Stimulated activated CD4-positive, alpha-beta T cell treated with anti-CD3 and anti-CD28 coated beads, Interleukin-2, amount 100 ng/mL, for 48 hours (primary cell): ENCODE results near the gene MAP6.

Source experiments
- DNase-seq, 2 donors: peaks; one replicate each; pipeline ENCODE4 v3.0.0-alpha.2; 2020

MAP6 gene

GRCh38 chr11:75565916-75566762, 102.7 kb downstream of the MAP6 start:
- DNase-seq, result no peak

- DNase-seq, result no peak
These were observed 103.5 kb downstream of the MAP6 start for GRCh38 chr11:75565221-75565814.

GRCh38 chr11:75563978-75564552, 104.8 kb downstream of the MAP6 start:
- no peak for DNase-seq

- no peak for DNase-seq
These were observed 105.3 kb downstream of the MAP6 start for GRCh38 chr11:75563501-75563977.

GRCh38 chr11:75562836-75563484, 105.9 kb downstream of the MAP6 start:
- no peak for DNase-seq

- peak; percentile 64 to 69 for DNase-seq
These were observed 106.6 kb downstream of the MAP6 start, which contains the start of gene SERPINH1 for GRCh38 chr11:75562048-75562835. Gene SERPINH1 (plus strand): TSS chr11:75562253. CDS start chr11:75566350, 4,097 bp downstream.

- no peak for DNase-seq
These were observed 107.3 kb downstream of the MAP6 start for GRCh38 chr11:75561426-75562047.

GRCh38 chr11:75560644-75561043, 108.2 kb downstream of the MAP6 start:
- no peak for DNase-seq

- DNase-seq, result no peak
These were observed 109.6 kb downstream of the MAP6 start for GRCh38 chr11:75558939-75559843.

GRCh38 chr11:75557666-75558494, 111.0 kb downstream of the MAP6 start:
- no peak for DNase-seq

GRCh38 chr11:75556275-75556674, 112.6 kb downstream of the MAP6 start:
- DNase-seq, result no peak

GRCh38 chr11:75555079-75555811, 113.6 kb downstream of the MAP6 start:
- DNase-seq, result no peak

- no peak for DNase-seq
These were observed 114.4 kb downstream of the MAP6 start for GRCh38 chr11:75554258-75555022.

- DNase-seq, result no peak
These were observed 115.0 kb downstream of the MAP6 start for GRCh38 chr11:75553889-75554257.

- DNase-seq, result no peak
These were observed 115.7 kb downstream of the MAP6 start for GRCh38 chr11:75553182-75553581.

- DNase-seq, result no peak
These were observed 119.4 kb downstream of the MAP6 start for GRCh38 chr11:75549370-75549958.

- no peak for DNase-seq
These were observed 120.1 kb downstream of the MAP6 start for GRCh38 chr11:75548595-75549272.
